K562 (cell line): ENCODE results near the gene POLN. TPM values are rescaled to one million over a fixed set of nuclear protein-coding genes. Genes with fewer than 3 reads are reported as not detected.

ENCODE experiments used
- ATAC-seq: fragments of 200-7000 bp; cut with Tn5 transposase; 3 replicates; pipeline ENCODE4 v1.9.1; 2020; ENCODE audit warnings: moderate library complexity
- Bru-seq: library from RNA; stranded (reverse); fragments of 400-500 nt; gene quantifications from one replicate; lab custom pipeline; 2021; lab: Mats Ljungman, UMichigan
- BruChase-seq, 2 experiments: library from RNA; stranded (reverse); fragments of 400-500 nt; gene quantifications; one replicate each; lab custom pipeline; 2021; lab: Mats Ljungman, UMichigan
- BruUV-seq: library from RNA; stranded (reverse); fragments of 400-500 nt; replicated peaks from 2 replicates; lab custom pipeline; 2021; lab: Mats Ljungman, UMichigan
- CTCF ChIA-PET: fragments of 300-600 bp; formaldehyde crosslinking; extraction: SDS; loops from one replicate; lab custom pipeline; 2021; ENCODE audit warnings: low intra/inter-chr PET ratio; lab: Yijun Ruan, JAX
- POLR2A ChIA-PET: fragments of 300-600, 350-650 bp; sonication (Branson Sonifier 250); formaldehyde crosslinking; extraction: SDS; loops from one replicate; lab custom pipeline; 2021; ENCODE audit warnings: antibody characterized with exemption, inconsistent platforms; lab: Yijun Ruan, JAX
- DNase-seq, 4 experiments: peaks; one replicate each; pipeline versions ENCODE4 v3.0.0 to v3.0.0-alpha.2; 2011 to 2018; ENCODE audit warnings: low spot score in 3 of 4, mixed read lengths in 3 of 4; ENCODE audit errors: extremely low read depth in 1 of 4
- FAIRE-seq: peaks from 2 replicates; lab custom pipeline; 2011; peaks lifted over from hg19 to GRCh38; lab: Jason Lieb, UNC
- H2AFZ ChIP-seq: 2 replicates; pipeline ENCODE4 v1.6.0; 2011; ENCODE audit warnings: low read depth, low read length, control low read depth, inconsistent platforms
- H3K27ac ChIP-seq: fragments of 200-600 bp; 3 replicates; pipeline ENCODE4 v1.8.0; 2011; ENCODE audit warnings: low read depth, mild to moderate bottlenecking, control low read depth, inconsistent platforms, low read length, moderate library complexity, mixed read lengths; ENCODE audit errors: extremely low read depth
- H3K27me3 ChIP-seq, 2 experiments: fragments of 300-600 bp in 1 of 2; 2 replicates in 1 of 2; 3 replicates in 1 of 2; pipeline versions ENCODE4 v1.6.0 to v1.8.0; 2011; ENCODE audit warnings: inconsistent platforms in 2 of 2, low read length in 2 of 2, mild to moderate bottlenecking in 1 of 2, mixed read lengths in 1 of 2, moderate library complexity in 1 of 2; ENCODE audit not compliant: control insufficient read depth in 2 of 2, insufficient read depth in 2 of 2
- H3K36me3 ChIP-seq: fragments of 300-600 bp; 3 replicates; pipeline ENCODE4 v1.8.0; 2011; ENCODE audit warnings: mild to moderate bottlenecking, low read length, inconsistent platforms; ENCODE audit not compliant: control insufficient read depth, insufficient read depth
- H3K4me1 ChIP-seq, 2 experiments: fragments of 200-600 bp in 1 of 2; replicated peaks in 1 of 2; 2 replicates in 1 of 2; 3 replicates in 1 of 2; pipeline versions ENCODE4 v1.5.1 to v1.8.0; 2011; ENCODE audit warnings: inconsistent platforms in 2 of 2, low read length in 2 of 2, mild to moderate bottlenecking in 1 of 2, mixed read lengths in 1 of 2, moderate library complexity in 1 of 2; ENCODE audit not compliant: control insufficient read depth in 2 of 2, insufficient read depth in 2 of 2
- H3K4me2 ChIP-seq: 2 replicates; pipeline ENCODE4 v1.6.1; 2011; ENCODE audit warnings: low read length, control low read depth, inconsistent platforms, mixed read lengths; ENCODE audit not compliant: insufficient read depth
- H3K4me3 ChIP-seq: fragments of 200-600 bp; sonication (generic), shearing (Covaris generic); 2 replicates; pipeline ENCODE4 v1.5.1; 2016; ENCODE audit warnings: control low read depth, inconsistent platforms
- H3K79me2 ChIP-seq: fragments of 200-600 bp; 3 replicates; pipeline ENCODE4 v1.8.0; 2011; ENCODE audit warnings: low read length, inconsistent platforms; ENCODE audit not compliant: control insufficient read depth, insufficient read depth
- H3K9ac ChIP-seq, 2 experiments: 2 replicates each; pipeline versions ENCODE4 v1.6.0 to v1.6.1; 2011; ENCODE audit warnings: low read depth in 2 of 2, low read length in 2 of 2, control low read depth in 1 of 2, inconsistent platforms in 1 of 2, mild to moderate bottlenecking in 1 of 2, mixed read lengths in 1 of 2; ENCODE audit not compliant: insufficient read depth in 1 of 2
- H3K9me1 ChIP-seq: one replicate; pipeline ENCODE4 v1.6.0; 2011; ENCODE audit warnings: inconsistent platforms, mild to moderate bottlenecking, low read length, moderate library complexity; ENCODE audit not compliant: control insufficient read depth, insufficient read depth
- H3K9me3 ChIP-seq: replicated peaks from 2 replicates; pipeline ENCODE4 v1.5.1; 2011; ENCODE audit warnings: low read depth, low read length, inconsistent platforms; ENCODE audit not compliant: control insufficient read depth, insufficient read depth
- H4K20me1 ChIP-seq: replicated peaks from 2 replicates; pipeline ENCODE4 v1.6.1; 2011; ENCODE audit warnings: low read length, inconsistent platforms, mixed read lengths; ENCODE audit not compliant: control insufficient read depth, insufficient read depth
- CHCHD3 ChIP-seq: fragments of 250-450 bp; sonication (Bioruptor Pico); IDR thresholded peaks from 2 replicates; pipeline ENCODE4 v2.1.2; 2022; ENCODE audit warnings: mild to moderate bottlenecking
- CSDE1 ChIP-seq, 2 experiments: fragments of 450-650 bp; IDR thresholded peaks; 2 replicates each; pipeline ENCODE4 v1.6.1; 2016; ENCODE audit warnings: mild to moderate bottlenecking in 1 of 2
- FUS ChIP-seq: fragments of 200-400 bp; formaldehyde crosslinking; optimal IDR thresholded peaks from 2 replicates; pipeline ENCODE3; 2017; ENCODE audit warnings: low read depth, low read length
- MECOM ChIP-seq: fragments of 250-450 bp; sonication (Bioruptor Pico); IDR thresholded peaks from 2 replicates; pipeline ENCODE4 v1.8.0; 2022; ENCODE audit warnings: inconsistent platforms
- ZEB2 ChIP-seq: fragments of 450-650 bp; IDR thresholded peaks from 2 replicates; pipeline ENCODE4 v1.6.1; 2016
- WGBS: fragments of 100-300 bp; shearing (Covaris generic); methylation state at CpG from one replicate; pipeline ENCODE4 v1.1.6; 2016; ENCODE audit warnings: low coverage, mixed read lengths; ENCODE audit not compliant: insufficient coverage; ENCODE audit errors: missing lambda C conversion rate; 5-methylcytosine and 5-hydroxymethylcytosine counted together
- in situ Hi-C: fragments of 300-500 bp; cut with MboI; formaldehyde crosslinking; loops from 4 replicates; pipeline ENCODE4 v1.15.0; 2018; ENCODE audit warnings: inconsistent platforms, mixed read lengths
- intact Hi-C: fragments of 100-400 bp; cut with micrococcal nuclease; formaldehyde crosslinking; loops from 2 replicates; pipeline ENCODE4 v1.14.2; 2022
- long read RNA-seq, 3 experiments: library from polyadenylated mRNA in 2 of 3; library from RNA in 1 of 3; unstranded in 2 of 3; stranded (forward) in 1 of 3; transcript quantifications; one replicate each; pipeline ENCODE4 v2.0.0, GENCODE V29; 2019 to 2022
- polyA minus RNA-seq, 3 experiments: library from RNA; depleted of rRNA, polyadenylated mRNA; stranded (reverse); fragments of >200 nt; gene quantifications; 2 replicates each; pipeline ENCODE4 v1.2.3, GENCODE V29; 2011
- polyA plus RNA-seq, 8 experiments: library from polyadenylated mRNA; depleted of rRNA in 4 of 8; stranded (reverse) in 5 of 8; unstranded in 3 of 8; fragments of >200 nt; fragmentation: Nextera tagmentation in 2 of 8; fragmentation: Illumina TruSeq in 1 of 8; extraction: Ambion mirVana in 2 of 8; extraction: Trizol in 1 of 8; gene quantifications; 2 replicates each; pipeline versions ENCODE4 v1.2.1 to v1.2.3, GENCODE V29; 2011 to 2014; ENCODE audit warnings: inconsistent platforms in 1 of 8, missing spikeins in 1 of 8
- total RNA-seq, 7 experiments: library from RNA; depleted of rRNA in 6 of 7; stranded (reverse); fragments of >200 nt in 6 of 7; fragmentation: Illumina TruSeq in 2 of 7; extraction: Trizol in 2 of 7; gene quantifications; 2 replicates each; pipeline versions ENCODE4 v1.2.1 to v1.2.3, GENCODE V29; 2011 to 2021; ENCODE audit warnings: low replicate concordance in 1 of 7
- TF ChIP-seq, protein P1 (sequence below), 2 experiments: fragments of 450-650 bp in 1 of 2; sonication (generic) in 1 of 2; formaldehyde crosslinking in 1 of 2; IDR thresholded peaks; 2 replicates each; pipeline versions ENCODE4 v1.7.1 to v1.9.0; 2016 to 2022; ENCODE audit warnings: inconsistent platforms in 1 of 2, mild to moderate bottlenecking in 1 of 2, missing genetic modification reagents in 1 of 2

POLN gene
- total RNA-seq (2011; cell fraction: chromatin; rRNA removed; ENCODE audit: low replicate concordance) = 3.2 and 4.6 TPM in 2 replicates
- total RNA-seq (2011; cell fraction: nucleolus; rRNA removed) = 0.33 and 0.39 TPM in 2 replicates
- 0.37 and 1.5 TPM in 2 replicates for total RNA-seq (2011; cell fraction: nucleoplasm; rRNA removed)
- total RNA-seq (2014; rRNA removed) (0.09 and 0.16 TPM in 2 replicates), total RNA-seq (2014; rRNA removed; fragmentation: Illumina TruSeq; extraction: Trizol) (0.47 and 0.70 TPM in 2 replicates), total RNA-seq (2015; rRNA removed; fragmentation: Illumina TruSeq; extraction: Trizol) (0.72 and 0.91 TPM in 2 replicates), total RNA-seq (2021) (0.45 and 0.58 TPM in 2 replicates), polyA plus RNA-seq (2011; rRNA removed) (0.54 and 0.70 TPM in 2 replicates), polyA plus RNA-seq (2014; fragmentation: Illumina TruSeq; extraction: Trizol) (0.15 and 0.33 TPM in 2 replicates), polyA plus RNA-seq (2014; fragmentation: Nextera tagmentation; extraction: Ambion mirVana) (under 1 TPM; 0.08 to 0.25 TPM), polyA plus RNA-seq (2014; rRNA removed) (0.32 and 0.46 TPM in 2 replicates), polyA minus RNA-seq (2011; rRNA and poly(A)+ RNA removed) (1.2 and 2.1 TPM in 2 replicates), Bru-seq, nascent RNA (percentile 32 among the genes with signal in this experiment), BruChase-seq, experiment 1, labeled RNA remaining after a 2-hour chase (percentile 37 among the genes with signal in this experiment), BruChase-seq, experiment 2, labeled RNA remaining after a 6-hour chase (percentile 35 among the genes with signal in this experiment)
- 0.12 and 0.25 TPM in 2 replicates for polyA plus RNA-seq (2011; cell fraction: cytosol; rRNA removed)
- polyA plus RNA-seq (2011; cell fraction: nucleus; rRNA removed) = 0.40 and 1.5 TPM in 2 replicates
- 0.33 and 1.5 TPM in 2 replicates for polyA plus RNA-seq (2012)
- 0.73 TPM in 1 of 2 replicates, not detected in the other for polyA minus RNA-seq (2011; cell fraction: cytosol; rRNA and poly(A)+ RNA removed)
- polyA minus RNA-seq (2011; cell fraction: nucleus; rRNA and poly(A)+ RNA removed) = 0.40 and 0.56 TPM in 2 replicates
- long read RNA-seq, experiment 1 = 0 reads
- long read RNA-seq, experiment 2, partial matches to known transcripts = 0 of 1 reads
- long read RNA-seq, experiment 2, other reads (novel, unspliced or antisense) = 1 of 1 reads
- long read RNA-seq, experiment 3 = 0 reads

DNA sequence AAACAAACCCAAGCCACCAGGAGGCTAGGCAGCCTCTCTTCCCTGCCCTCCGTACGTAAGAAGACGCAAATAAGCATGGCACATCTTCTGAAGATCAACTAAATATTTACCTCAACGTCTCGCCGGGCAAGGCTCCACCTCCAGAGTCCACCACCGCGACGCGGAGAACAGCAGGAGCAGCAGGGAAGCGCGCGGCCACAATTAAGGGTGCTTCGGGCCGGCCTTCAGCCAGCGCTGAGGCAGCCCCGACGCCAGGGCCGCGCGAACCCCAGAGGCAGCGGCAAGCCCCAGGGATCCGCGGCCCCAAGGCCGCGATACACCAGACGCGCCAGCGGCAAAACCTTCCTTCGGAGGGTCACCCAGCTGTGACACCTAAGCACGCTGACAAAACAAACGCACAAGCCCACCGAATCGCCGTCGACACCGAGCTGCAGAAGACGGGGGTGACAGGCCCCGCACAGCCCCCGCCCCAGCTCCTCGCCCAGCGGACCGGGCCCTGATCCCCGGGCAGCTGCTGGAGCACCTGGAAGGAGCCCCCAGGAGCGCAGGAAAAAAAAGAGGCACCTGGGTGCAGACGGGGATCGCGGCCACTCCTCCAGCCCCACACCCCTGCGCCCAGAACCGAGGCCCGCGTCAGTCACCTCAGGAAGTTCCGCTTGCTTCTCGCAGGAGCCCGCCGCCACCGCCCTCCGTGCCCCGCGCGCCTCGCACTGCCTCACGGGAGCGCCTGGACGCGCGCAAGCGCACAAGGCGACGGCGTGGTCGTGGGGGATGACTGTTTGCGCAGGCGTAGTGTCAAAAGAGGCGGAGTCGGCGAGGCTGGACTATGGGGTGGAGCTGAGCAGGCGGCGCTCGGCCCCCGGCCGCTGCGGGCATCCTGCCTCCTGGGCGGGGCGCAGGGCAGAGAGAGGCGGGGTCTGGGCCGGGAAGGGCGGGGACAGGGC is at the start of gene POLN, which contains the start of gene HAUS3:
POLN (minus strand) TSS at position 712 of the 944 bp plus-strand sequence. CDS start 12,890 bp downstream, outside the sequence.
HAUS3 (minus strand) TSS at position 712 of the 944 bp plus-strand sequence. CDS start 1,175 bp downstream, outside the sequence.
- WGBS = under 1% methylated on average over 74 of the region's 88 CpGs
- Histone ChIP-seq H3K9me3 (no peaks in the 10 kb centered on the region), H2AFZ (peak within 1 kb of the TSS; percentile 92), H3K4me3 (peak within 1 kb of the TSS; percentile 79), H3K27ac (peak within 1 kb of the TSS; percentile 70), H3K4me1 (peaks cover 18 to 36% of the 10 kb centered on the region in 2 experiments), H3K4me2 (peak within 1 kb of the TSS; percentile 88), H4K20me1 (peaks cover 10% of the 10 kb centered on the region; the same call in 1 of the 2 replicates), H3K79me2 (peaks cover 52% of the 10 kb centered on the region), H3K36me3 (peaks cover 30% of the 10 kb centered on the region), H3K9ac (peak within 1 kb of the TSS; percentile 77 to 95), H3K9me1 (no peaks in the 10 kb centered on the region), H3K27me3 (no peaks in the 10 kb centered on the region)
- FAIRE-seq (peak; percentile 82), DNase-seq (peak; percentile 98 to 99 (median 99)), ATAC-seq (peak; percentile 94)
- in situ Hi-C loops = no loop called here
- no TSS peak for BruUV-seq
- ChIA-PET CTCF (interaction anchor here (0.6 kb wide), 1 partner anchor 386 kb away, joined by 5 read pairs; no protein-coding TSS in a partner anchor), POLR2A (interaction anchor here (0.5 to 1.4 kb wide), 15 partner anchors 8 to 415 kb away, joined by 3 to 5 read pairs (median 3); no protein-coding TSS in a partner anchor)
- intact Hi-C loops = loop anchor here (10.0 kb wide), 1 partner anchor 173 kb away; the partner anchor contains the start of genes CFAP99 and ZFYVE28
- TF ChIP-seq, protein P1, sequence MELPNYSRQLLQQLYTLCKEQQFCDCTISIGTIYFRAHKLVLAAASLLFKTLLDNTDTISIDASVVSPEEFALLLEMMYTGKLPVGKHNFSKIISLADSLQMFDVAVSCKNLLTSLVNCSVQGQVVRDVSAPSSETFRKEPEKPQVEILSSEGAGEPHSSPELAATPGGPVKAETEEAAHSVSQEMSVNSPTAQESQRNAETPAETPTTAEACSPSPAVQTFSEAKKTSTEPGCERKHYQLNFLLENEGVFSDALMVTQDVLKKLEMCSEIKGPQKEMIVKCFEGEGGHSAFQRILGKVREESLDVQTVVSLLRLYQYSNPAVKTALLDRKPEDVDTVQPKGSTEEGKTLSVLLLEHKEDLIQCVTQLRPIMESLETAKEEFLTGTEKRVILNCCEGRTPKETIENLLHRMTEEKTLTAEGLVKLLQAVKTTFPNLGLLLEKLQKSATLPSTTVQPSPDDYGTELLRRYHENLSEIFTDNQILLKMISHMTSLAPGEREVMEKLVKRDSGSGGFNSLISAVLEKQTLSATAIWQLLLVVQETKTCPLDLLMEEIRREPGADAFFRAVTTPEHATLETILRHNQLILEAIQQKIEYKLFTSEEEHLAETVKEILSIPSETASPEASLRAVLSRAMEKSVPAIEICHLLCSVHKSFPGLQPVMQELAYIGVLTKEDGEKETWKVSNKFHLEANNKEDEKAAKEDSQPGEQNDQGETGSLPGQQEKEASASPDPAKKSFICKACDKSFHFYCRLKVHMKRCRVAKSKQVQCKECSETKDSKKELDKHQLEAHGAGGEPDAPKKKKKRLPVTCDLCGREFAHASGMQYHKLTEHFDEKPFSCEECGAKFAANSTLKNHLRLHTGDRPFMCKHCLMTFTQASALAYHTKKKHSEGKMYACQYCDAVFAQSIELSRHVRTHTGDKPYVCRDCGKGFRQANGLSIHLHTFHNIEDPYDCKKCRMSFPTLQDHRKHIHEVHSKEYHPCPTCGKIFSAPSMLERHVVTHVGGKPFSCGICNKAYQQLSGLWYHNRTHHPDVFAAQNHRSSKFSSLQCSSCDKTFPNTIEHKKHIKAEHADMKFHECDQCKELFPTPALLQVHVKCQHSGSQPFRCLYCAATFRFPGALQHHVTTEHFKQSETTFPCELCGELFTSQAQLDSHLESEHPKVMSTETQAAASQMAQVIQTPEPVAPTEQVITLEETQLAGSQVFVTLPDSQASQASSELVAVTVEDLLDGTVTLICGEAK (IDR thresholded peaks at IDR 0.05) = 0 out of 2 replicates have a peak, but pooled peaks have one; percentile 12
- TF ChIP-seq, protein P1 (CRISPR knock-in tag; IDR thresholded peaks at IDR 0.05) = no peak
- TF ChIP-seq CSDE1 (IDR thresholded peaks at IDR 0.05) (no peak), MECOM (no peak), FUS (no peak), CHCHD3 (CRISPR knock-in tag) (peak; percentile 88; the same call in 1 of the 2 replicates), ZEB2 (no peak)
